HCT116 (cell line): Measurements from ENCODE around the gene MSI2. TPM values are rescaled to one million over a fixed set of nuclear protein-coding genes. Genes with fewer than 3 reads are reported as not detected.

Experiments used
- ATAC-seq: fragments of 200-7000 bp; cut with Tn5 transposase; 2 replicates; pipeline ENCODE4 v1.9.1; 2020; ENCODE audit warnings: mild to moderate bottlenecking, moderate library complexity
- BruUV-seq: library from RNA; stranded (reverse); fragments of 400-500 nt; replicated peaks from 2 replicates; lab custom pipeline; 2021; lab: Mats Ljungman, UMichigan
- CTCF ChIA-PET: fragments of 300-600 bp; sonication (Branson Sonifier 250); formaldehyde crosslinking; loops from one replicate; lab custom pipeline; 2021; ENCODE audit warnings: antibody characterized with exemption; lab: Charles Lee
- POLR2A ChIA-PET: fragments of 300-600, 350-600 bp; sonication (Branson Sonifier 250); formaldehyde crosslinking; loops from one replicate; lab custom pipeline; 2021; ENCODE audit warnings: antibody characterized with exemption; lab: Charles Lee
- RAD21 ChIA-PET, 2 experiments: fragments of 300-600 bp; sonication (Branson Sonifier 250); formaldehyde crosslinking; loops; one replicate each; lab custom pipeline; 2023; ENCODE audit warnings: low total read pairs in 2 of 2; ENCODE audit not compliant: uncharacterized antibody in 2 of 2, unreplicated experiment in 2 of 2, low non-redundant PET in 1 of 2; lab: Charles Lee
- DNase-seq: peaks from one replicate; pipeline ENCODE4 v3.0.0-alpha.2; 2010; ENCODE audit warnings: low read depth, low spot score
- H2AFZ ChIP-seq: fragments of 200-600 bp; shearing (Covaris generic), sonication (generic); 2 replicates; pipeline ENCODE4 v1.6.1; 2017; ENCODE audit warnings: low read depth, mixed run types, mixed read lengths, antibody characterized with exemption, low read length; ENCODE audit not compliant: poor library complexity, severe bottlenecking
- H3K27ac ChIP-seq: 2 replicates; pipeline ENCODE4 v1.5.1; 2012; ENCODE audit warnings: low read depth, low read length
- H3K27me3 ChIP-seq: fragments of 200-600 bp; sonication (generic); 2 replicates; pipeline ENCODE4 v1.6.1; 2016; ENCODE audit warnings: mixed run types, low read length, mixed read lengths; ENCODE audit not compliant: insufficient read depth
- H3K36me3 ChIP-seq, 2 experiments: fragments of 200-500 bp in 1 of 2; fragments of 200-600 bp in 1 of 2; sonication (Bioruptor generic) in 1 of 2; sonication (generic) in 1 of 2; 2 replicates each; pipeline versions ENCODE4 v1.5.1 to v1.6.1; 2014 to 2016; ENCODE audit warnings: low read length in 2 of 2, inconsistent platforms in 1 of 2, mixed read lengths in 1 of 2, mixed run types in 1 of 2; ENCODE audit not compliant: insufficient read depth in 2 of 2, control insufficient read depth in 1 of 2
- H3K4me1 ChIP-seq, 2 experiments: fragments of 200-600 bp in 1 of 2; sonication (generic) in 1 of 2; 2 replicates each; pipeline versions ENCODE4 v1.5.1 to v1.6.1; 2012 to 2017; ENCODE audit warnings: low read length in 2 of 2, inconsistent platforms in 1 of 2, mild to moderate bottlenecking in 1 of 2, mixed read lengths in 1 of 2, mixed run types in 1 of 2, moderate library complexity in 1 of 2; ENCODE audit not compliant: insufficient read depth in 2 of 2, control insufficient read depth in 1 of 2
- H3K4me2 ChIP-seq: fragments of 200-600 bp; sonication (generic); 2 replicates; pipeline ENCODE4 v1.6.1; 2017; ENCODE audit warnings: mixed run types, low read length, mixed read lengths
- H3K4me3 ChIP-seq, 2 experiments: fragments of 200-600 bp in 1 of 2; sonication (generic) in 1 of 2; replicated peaks in 1 of 2; 2 replicates each; pipeline ENCODE4 v1.5.1; 2011 to 2016; ENCODE audit warnings: low read length in 2 of 2, control low read depth in 1 of 2, low read depth in 1 of 2, mild to moderate bottlenecking in 1 of 2, mixed read lengths in 1 of 2, mixed run types in 1 of 2
- H3K79me2 ChIP-seq: fragments of 200-600 bp; sonication (generic); 2 replicates; pipeline ENCODE4 v1.6.1; 2017; ENCODE audit warnings: mild to moderate bottlenecking, mixed run types, low read length, moderate library complexity, mixed read lengths; ENCODE audit not compliant: insufficient read depth
- H3K9ac ChIP-seq: fragments of 200-600 bp; sonication (generic); 2 replicates; pipeline ENCODE4 v1.6.1; 2016; ENCODE audit warnings: low read length, mixed read lengths
- H3K9me2 ChIP-seq: fragments of 200-600 bp; sonication (generic), shearing (Covaris generic); 2 replicates; pipeline ENCODE4 v1.6.1; 2017; ENCODE audit warnings: mixed run types, mild to moderate bottlenecking, moderate library complexity; ENCODE audit not compliant: insufficient read depth
- H3K9me3 ChIP-seq, 2 experiments: fragments of 200-500 bp in 1 of 2; fragments of 200-600 bp in 1 of 2; sonication (Bioruptor generic) in 1 of 2; sonication (generic) in 1 of 2; 2 replicates each; pipeline ENCODE4 v1.6.1; 2014 to 2017; ENCODE audit warnings: low read length in 2 of 2, mixed read lengths in 2 of 2, inconsistent platforms in 1 of 2, low read depth in 1 of 2, mild to moderate bottlenecking in 1 of 2, mixed run types in 1 of 2, moderate library complexity in 1 of 2; ENCODE audit not compliant: control insufficient read depth in 1 of 2, insufficient read depth in 1 of 2
- H4K20me1 ChIP-seq: fragments of 200-600 bp; sonication (generic), shearing (Covaris generic); 2 replicates; pipeline ENCODE4 v1.6.1; 2017; ENCODE audit warnings: mixed run types, mild to moderate bottlenecking, moderate library complexity; ENCODE audit not compliant: insufficient read depth
- CBX3 ChIP-seq: IDR thresholded peaks from 2 replicates; pipeline ENCODE4 v1.6.1; 2012; ENCODE audit warnings: low read depth
- ELF1 ChIP-seq: IDR thresholded peaks from 2 replicates; pipeline ENCODE4 v1.6.1; 2012; ENCODE audit warnings: low read depth, borderline replicate concordance
- EZH2 ChIP-seq: fragments of 200-600 bp; sonication (generic); IDR thresholded peaks from 2 replicates; pipeline ENCODE4 v1.6.1; 2017; ENCODE audit warnings: antibody characterized with exemption, mixed run types
- RAD21 ChIP-seq: IDR thresholded peaks from 2 replicates; pipeline ENCODE4 v1.6.1; 2012; ENCODE audit warnings: low read depth, mild to moderate bottlenecking
- SIN3A ChIP-seq: IDR thresholded peaks from 2 replicates; pipeline ENCODE4 v1.6.1; 2012; ENCODE audit warnings: low read depth
- TCF7L2 ChIP-seq: IDR thresholded peaks from 2 replicates; pipeline ENCODE4 v1.7.0; 2011; ENCODE audit warnings: borderline replicate concordance, inconsistent platforms; ENCODE audit not compliant: insufficient read depth, insufficient read length; ENCODE audit errors: extremely low read depth
- YY1 ChIP-seq: IDR thresholded peaks from 2 replicates; pipeline ENCODE4 v1.6.1; 2011; ENCODE audit warnings: low read length, low read depth, moderate library complexity, mild to moderate bottlenecking; ENCODE audit not compliant: insufficient replicate concordance; ENCODE audit errors: extremely low read depth
- intact Hi-C: fragments of 100-400 bp; cut with micrococcal nuclease; formaldehyde crosslinking; loops from 2 replicates; pipeline ENCODE4 v1.10.0; 2022
- total RNA-seq: library from RNA; stranded (reverse); gene quantifications from one replicate; pipeline ENCODE4 v1.2.1, GENCODE V29; 2021; ENCODE audit not compliant: unreplicated experiment
- TF ChIP-seq, protein P1 (sequence below): IDR thresholded peaks from 2 replicates; pipeline ENCODE4 v1.6.1; 2012; ENCODE audit warnings: low read depth
- TF ChIP-seq, protein P2 (sequence below): IDR thresholded peaks from 2 replicates; pipeline ENCODE4 v1.6.1; 2012

The MSI2 gene
- total RNA-seq, 1 experiment from 2014 or later: 137 TPM

DNA sequence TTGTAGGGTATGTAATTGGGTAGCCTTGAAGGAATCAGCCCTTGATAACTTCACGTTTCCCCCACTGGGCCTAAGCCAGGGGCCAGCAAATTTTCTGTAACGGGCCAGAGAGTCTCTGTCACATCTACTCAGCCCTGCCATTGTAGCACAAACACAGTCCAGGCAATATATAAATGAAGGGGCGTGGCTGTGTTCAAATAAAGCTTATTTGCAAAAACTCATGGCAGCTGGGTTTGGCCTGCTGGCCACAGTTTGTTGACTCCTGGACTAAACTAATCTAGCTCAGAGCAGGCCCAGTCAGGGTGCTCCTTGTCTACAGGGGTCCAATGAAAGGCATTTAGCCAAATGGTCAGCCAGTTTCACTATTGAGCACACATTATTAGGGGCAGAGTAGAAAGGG is 347.2 kb downstream of the MSI2 start:
- CTCF ChIA-PET: no interaction called here
- H3K79me2 ChIP-seq: no peaks in the 10 kb centered on the region
- ATAC-seq: no peak
- H3K9me2 ChIP-seq: no peaks in the 10 kb centered on the region
- no peak overlapping the region for H3K4me2 ChIP-seq
- POLR2A ChIA-PET: no interaction called here
- BruUV-seq: no TSS peak
- DNase-seq: no peak
- no peaks in the 10 kb centered on the region for H3K9me3 ChIP-seq
- no peaks in the 10 kb centered on the region for H3K27me3 ChIP-seq
- intact Hi-C loops: no loop called here
- TF ChIP-seq YY1 (no peak), CBX3 (no peak), TCF7L2 (no peak), EZH2 (no peak), RAD21 (no peak), SIN3A (no peak), ELF1 (no peak)
- TF ChIP-seq, protein P1, sequence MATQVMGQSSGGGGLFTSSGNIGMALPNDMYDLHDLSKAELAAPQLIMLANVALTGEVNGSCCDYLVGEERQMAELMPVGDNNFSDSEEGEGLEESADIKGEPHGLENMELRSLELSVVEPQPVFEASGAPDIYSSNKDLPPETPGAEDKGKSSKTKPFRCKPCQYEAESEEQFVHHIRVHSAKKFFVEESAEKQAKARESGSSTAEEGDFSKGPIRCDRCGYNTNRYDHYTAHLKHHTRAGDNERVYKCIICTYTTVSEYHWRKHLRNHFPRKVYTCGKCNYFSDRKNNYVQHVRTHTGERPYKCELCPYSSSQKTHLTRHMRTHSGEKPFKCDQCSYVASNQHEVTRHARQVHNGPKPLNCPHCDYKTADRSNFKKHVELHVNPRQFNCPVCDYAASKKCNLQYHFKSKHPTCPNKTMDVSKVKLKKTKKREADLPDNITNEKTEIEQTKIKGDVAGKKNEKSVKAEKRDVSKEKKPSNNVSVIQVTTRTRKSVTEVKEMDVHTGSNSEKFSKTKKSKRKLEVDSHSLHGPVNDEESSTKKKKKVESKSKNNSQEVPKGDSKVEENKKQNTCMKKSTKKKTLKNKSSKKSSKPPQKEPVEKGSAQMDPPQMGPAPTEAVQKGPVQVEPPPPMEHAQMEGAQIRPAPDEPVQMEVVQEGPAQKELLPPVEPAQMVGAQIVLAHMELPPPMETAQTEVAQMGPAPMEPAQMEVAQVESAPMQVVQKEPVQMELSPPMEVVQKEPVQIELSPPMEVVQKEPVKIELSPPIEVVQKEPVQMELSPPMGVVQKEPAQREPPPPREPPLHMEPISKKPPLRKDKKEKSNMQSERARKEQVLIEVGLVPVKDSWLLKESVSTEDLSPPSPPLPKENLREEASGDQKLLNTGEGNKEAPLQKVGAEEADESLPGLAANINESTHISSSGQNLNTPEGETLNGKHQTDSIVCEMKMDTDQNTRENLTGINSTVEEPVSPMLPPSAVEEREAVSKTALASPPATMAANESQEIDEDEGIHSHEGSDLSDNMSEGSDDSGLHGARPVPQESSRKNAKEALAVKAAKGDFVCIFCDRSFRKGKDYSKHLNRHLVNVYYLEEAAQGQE: no peak
- TF ChIP-seq, protein P2, sequence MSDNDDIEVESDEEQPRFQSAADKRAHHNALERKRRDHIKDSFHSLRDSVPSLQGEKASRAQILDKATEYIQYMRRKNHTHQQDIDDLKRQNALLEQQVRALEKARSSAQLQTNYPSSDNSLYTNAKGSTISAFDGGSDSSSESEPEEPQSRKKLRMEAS: no peak
- no peak overlapping the region for H3K4me3 ChIP-seq
- H4K20me1 ChIP-seq: no peaks in the 10 kb centered on the region
- RAD21 ChIA-PET: no interaction called here
- no peak overlapping the region for H3K27ac ChIP-seq
- H3K36me3 ChIP-seq: no peaks in the 10 kb centered on the region
- H2AFZ ChIP-seq: no peak overlapping the region
- H3K4me1 ChIP-seq: peaks cover 0 to 7% of the 10 kb centered on the region in 2 experiments; a peak in 1 of 4 replicates
- H3K9ac ChIP-seq: no peak overlapping the region
